Parathyroid adenoma (tissue), 2 donors: ENCODE measurements around the gene ENTPD1.

ENCODE experiments used
- H2AFZ ChIP-seq: fragments of 300-600 bp; sonication (generic); one replicate; pipeline ENCODE4 v1.7.0; 2017; ENCODE audit warnings: antibody characterized with exemption, mild to moderate bottlenecking
- H3K27ac ChIP-seq: fragments of 300-600 bp; sonication (generic); one replicate; pipeline ENCODE4 v1.7.0; 2017
- H3K27me3 ChIP-seq: fragments of 300-600 bp; sonication (generic); one replicate; pipeline ENCODE4 v1.7.0; 2017; ENCODE audit warnings: low read length; ENCODE audit not compliant: control insufficient read depth, insufficient read depth
- H3K36me3 ChIP-seq: fragments of 300-600 bp; sonication (generic); one replicate; pipeline ENCODE4 v1.7.0; 2017; ENCODE audit warnings: low read length; ENCODE audit not compliant: control insufficient read depth, insufficient read depth
- H3K4me1 ChIP-seq: fragments of 300-600 bp; sonication (generic); one replicate; pipeline ENCODE4 v1.7.0; 2017; ENCODE audit warnings: control low read depth
- H3K4me2 ChIP-seq: fragments of 300-600 bp; sonication (generic); one replicate; pipeline ENCODE4 v1.7.0; 2017; ENCODE audit warnings: low read length
- H3K4me3 ChIP-seq: fragments of 300-600 bp; sonication (generic); one replicate; pipeline ENCODE4 v1.7.0; 2017; ENCODE audit warnings: low read depth, low read length
- H3K79me2 ChIP-seq: fragments of 300-600 bp; sonication (generic); one replicate; pipeline ENCODE4 v1.7.0; 2017; ENCODE audit warnings: control low read depth
- H3K9ac ChIP-seq: fragments of 300-600 bp; sonication (generic); one replicate; pipeline ENCODE4 v1.7.0; 2017; ENCODE audit warnings: mild to moderate bottlenecking
- H3K9me3 ChIP-seq: fragments of 300-600 bp; sonication (generic); one replicate; pipeline ENCODE4 v1.7.0; 2017; ENCODE audit warnings: low read length; ENCODE audit not compliant: control insufficient read depth
- TF ChIP-seq, protein P1 (sequence below): fragments of 300-600 bp; sonication (generic); IDR thresholded peaks from one replicate; pipeline ENCODE4 v1.7.0; 2017; ENCODE audit warnings: antibody characterized with exemption, mild to moderate bottlenecking
- donor health status: primary hyperparathyroidism.

ENTPD1 gene

GRCh38 chr10:95820363-95820762, 64.4 kb downstream of the ENTPD1 start:
- H3K27ac ChIP-seq, result peak overlapping the region; percentile 55
- H3K79me2 ChIP-seq, result no peaks in the 10 kb centered on the region
- H2AFZ ChIP-seq, result peak overlapping the region; percentile 70
- H3K4me1 ChIP-seq, result peaks cover 17% of the 10 kb centered on the region
- no peaks in the 10 kb centered on the region for H3K27me3 ChIP-seq
- H3K36me3 ChIP-seq, result no peaks in the 10 kb centered on the region
- no peak overlapping the region for H3K9ac ChIP-seq
- no peaks in the 10 kb centered on the region for H3K9me3 ChIP-seq
- TF ChIP-seq, protein P1, sequence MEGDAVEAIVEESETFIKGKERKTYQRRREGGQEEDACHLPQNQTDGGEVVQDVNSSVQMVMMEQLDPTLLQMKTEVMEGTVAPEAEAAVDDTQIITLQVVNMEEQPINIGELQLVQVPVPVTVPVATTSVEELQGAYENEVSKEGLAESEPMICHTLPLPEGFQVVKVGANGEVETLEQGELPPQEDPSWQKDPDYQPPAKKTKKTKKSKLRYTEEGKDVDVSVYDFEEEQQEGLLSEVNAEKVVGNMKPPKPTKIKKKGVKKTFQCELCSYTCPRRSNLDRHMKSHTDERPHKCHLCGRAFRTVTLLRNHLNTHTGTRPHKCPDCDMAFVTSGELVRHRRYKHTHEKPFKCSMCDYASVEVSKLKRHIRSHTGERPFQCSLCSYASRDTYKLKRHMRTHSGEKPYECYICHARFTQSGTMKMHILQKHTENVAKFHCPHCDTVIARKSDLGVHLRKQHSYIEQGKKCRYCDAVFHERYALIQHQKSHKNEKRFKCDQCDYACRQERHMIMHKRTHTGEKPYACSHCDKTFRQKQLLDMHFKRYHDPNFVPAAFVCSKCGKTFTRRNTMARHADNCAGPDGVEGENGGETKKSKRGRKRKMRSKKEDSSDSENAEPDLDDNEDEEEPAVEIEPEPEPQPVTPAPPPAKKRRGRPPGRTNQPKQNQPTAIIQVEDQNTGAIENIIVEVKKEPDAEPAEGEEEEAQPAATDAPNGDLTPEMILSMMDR, result no peak
- no peak overlapping the region for H3K4me3 ChIP-seq
- no peak overlapping the region for H3K4me2 ChIP-seq

GRCh38 chr10:95821720-95822119, 65.8 kb downstream of the ENTPD1 start:
- Histone ChIP-seq H3K36me3 (no peaks in the 10 kb centered on the region), H3K27me3 (no peaks in the 10 kb centered on the region), H3K9ac (no peak overlapping the region), H2AFZ (peak overlapping the region; percentile 31), H3K4me2 (no peak overlapping the region), H3K4me3 (no peak overlapping the region), H3K9me3 (no peaks in the 10 kb centered on the region), H3K4me1 (peaks cover 17% of the 10 kb centered on the region), H3K79me2 (no peaks in the 10 kb centered on the region), H3K27ac (no peak overlapping the region)
- TF ChIP-seq, protein P1, result no peak

DNA sequence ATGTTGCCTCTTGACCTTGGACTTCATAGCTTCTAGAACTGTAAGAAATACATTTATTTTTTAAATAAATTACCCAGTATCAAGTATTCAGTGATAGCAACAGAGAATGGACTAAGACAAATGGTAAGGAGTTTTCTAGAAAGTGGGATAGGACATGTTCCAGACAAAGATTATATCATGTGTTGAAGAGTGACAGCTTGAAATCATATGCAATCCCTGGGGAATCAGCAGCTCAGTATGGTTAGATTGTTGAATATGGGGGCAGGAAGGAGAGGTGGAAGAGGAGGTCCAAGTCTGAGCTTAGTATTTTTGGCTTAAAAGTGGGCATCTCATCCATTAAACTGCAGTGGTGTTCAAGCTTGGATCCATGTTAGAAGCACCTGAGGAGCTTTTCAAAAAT, 74.1 kb downstream of the ENTPD1 start:
- H3K4me1 ChIP-seq, result peaks cover 12% of the 10 kb centered on the region
- H3K4me2 ChIP-seq, result no peak overlapping the region
- H3K36me3 ChIP-seq, result no peaks in the 10 kb centered on the region
- H3K27ac ChIP-seq, result no peak overlapping the region
- no peak overlapping the region for H2AFZ ChIP-seq
- H3K27me3 ChIP-seq, result no peaks in the 10 kb centered on the region
- H3K79me2 ChIP-seq, result no peaks in the 10 kb centered on the region
- no peak overlapping the region for H3K4me3 ChIP-seq
- no peak overlapping the region for H3K9ac ChIP-seq
- TF ChIP-seq, protein P1, result no peak
- H3K9me3 ChIP-seq, result no peaks in the 10 kb centered on the region

GRCh38 chr10:95831076-95831475, 75.1 kb downstream of the ENTPD1 start:
- Histone ChIP-seq H2AFZ (no peak overlapping the region), H3K4me2 (no peak overlapping the region), H3K9me3 (no peaks in the 10 kb centered on the region), H3K4me1 (peaks cover 12% of the 10 kb centered on the region), H3K79me2 (no peaks in the 10 kb centered on the region), H3K4me3 (no peak overlapping the region), H3K27me3 (no peaks in the 10 kb centered on the region), H3K36me3 (no peaks in the 10 kb centered on the region), H3K27ac (no peak overlapping the region), H3K9ac (no peak overlapping the region)
- TF ChIP-seq, protein P1, result no peak

GRCh38 chr10:95831515-95831914, 75.6 kb downstream of the ENTPD1 start:
- Histone ChIP-seq H3K9me3 (no peaks in the 10 kb centered on the region), H3K4me1 (peaks cover 13% of the 10 kb centered on the region), H3K27me3 (no peaks in the 10 kb centered on the region), H3K4me3 (no peak overlapping the region), H3K79me2 (no peaks in the 10 kb centered on the region), H3K27ac (no peak overlapping the region), H3K36me3 (no peaks in the 10 kb centered on the region), H2AFZ (no peak overlapping the region), H3K4me2 (no peak overlapping the region), H3K9ac (no peak overlapping the region)
- TF ChIP-seq, protein P1, result no peak
